Liver (tissue), 9 donors: ENCODE data around the gene SPI1. TPM values are rescaled to one million over a fixed set of nuclear protein-coding genes. Genes with fewer than 3 reads are reported as not detected.

Source experiments
- DNase-seq: peaks from one replicate; pipeline ENCODE4 v3.0.0-alpha.2; 2017; ENCODE audit warnings: low spot score
- H3K27ac ChIP-seq, 2 donors: one replicate each; pipeline ENCODE4 v1.7.0; 2013; ENCODE audit warnings: inconsistent platforms in 2 of 2, low read length in 2 of 2, control low read depth in 1 of 2, low read depth in 1 of 2, mild to moderate bottlenecking in 1 of 2
- H3K27me3 ChIP-seq, 4 donors: one replicate each; pipeline versions ENCODE4 v1.6.1 to v1.7.0; 2013; ENCODE audit warnings: low read length in 3 of 4, inconsistent platforms in 1 of 4, mild to moderate bottlenecking in 1 of 4, moderate library complexity in 1 of 4; ENCODE audit not compliant: control insufficient read depth in 4 of 4, insufficient read depth in 4 of 4
- H3K36me3 ChIP-seq, 4 donors: one replicate each; pipeline versions ENCODE4 v1.6.1 to v1.7.0; 2013; ENCODE audit warnings: low read length in 3 of 4, mild to moderate bottlenecking in 3 of 4, low read depth in 1 of 4, moderate library complexity in 1 of 4; ENCODE audit not compliant: control insufficient read depth in 4 of 4, insufficient read depth in 3 of 4
- H3K4me1 ChIP-seq, 4 donors: one replicate each; pipeline versions ENCODE4 v1.6.1 to v1.7.0; 2013; ENCODE audit warnings: low read length in 3 of 4, mild to moderate bottlenecking in 3 of 4, moderate library complexity in 1 of 4; ENCODE audit not compliant: control insufficient read depth in 4 of 4, insufficient read depth in 4 of 4
- H3K4me3 ChIP-seq, 3 donors: one replicate each; pipeline versions ENCODE4 v1.6.1 to v1.7.0; 2013; ENCODE audit warnings: low read length in 3 of 3, control low read depth in 1 of 3, low read depth in 1 of 3, mild to moderate bottlenecking in 1 of 3
- H3K9ac ChIP-seq, 2 donors: one replicate each; pipeline ENCODE4 v1.7.0; 2013; ENCODE audit warnings: low read length in 2 of 2, mild to moderate bottlenecking in 2 of 2, moderate library complexity in 2 of 2, control low read depth in 1 of 2, low read depth in 1 of 2
- H3K9me3 ChIP-seq, 4 donors: one replicate each; pipeline versions ENCODE4 v1.6.1 to v1.7.0; 2013; ENCODE audit warnings: low read length in 3 of 4; ENCODE audit not compliant: control insufficient read depth in 4 of 4
- ATF3 ChIP-seq: IDR thresholded peaks from 2 replicates; pipeline ENCODE4 v1.6.1; 2016; ENCODE audit warnings: antibody characterized with exemption
- CTCF ChIP-seq: fragments of 150-350 bp; IDR thresholded peaks from 2 replicates; pipeline ENCODE4 v1.5.1; 2017; ENCODE audit warnings: improper control_type of control experiment, low read depth, low read length; ENCODE audit not compliant: missing input control
- EGR1 ChIP-seq, 2 donors: IDR thresholded peaks; 2 replicates each; pipeline ENCODE4 v1.6.1; 2016 to 2018; ENCODE audit warnings: antibody characterized with exemption in 2 of 2, low read depth in 2 of 2
- FOXA1 ChIP-seq: IDR thresholded peaks from 2 replicates; pipeline ENCODE4 v1.6.1; 2016; ENCODE audit warnings: antibody characterized with exemption
- GABPA ChIP-seq, 2 donors: IDR thresholded peaks in 1 of 2; conservative IDR thresholded peaks in 1 of 2; 2 replicates each; pipeline ENCODE4 v1.6.1; 2016; ENCODE audit warnings: antibody characterized with exemption in 2 of 2, mild to moderate bottlenecking in 1 of 2, moderate library complexity in 1 of 2
- HNF4A ChIP-seq, 2 donors: conservative IDR thresholded peaks; 2 replicates each; pipeline ENCODE4 v1.6.1; 2016; ENCODE audit warnings: antibody characterized with exemption in 2 of 2, mild to moderate bottlenecking in 2 of 2
- HNF4G ChIP-seq: IDR thresholded peaks from 2 replicates; pipeline ENCODE4 v1.6.1; 2016; ENCODE audit warnings: antibody characterized with exemption
- JUND ChIP-seq, 2 donors: IDR thresholded peaks; 2 replicates each; pipeline ENCODE4 v1.6.1; 2016; ENCODE audit warnings: antibody characterized with exemption in 2 of 2
- MAX ChIP-seq: IDR thresholded peaks from 2 replicates; pipeline ENCODE4 v1.6.1; 2016; ENCODE audit warnings: antibody characterized with exemption
- NR2F2 ChIP-seq: IDR thresholded peaks from 2 replicates; pipeline ENCODE4 v1.6.1; 2016; ENCODE audit warnings: antibody characterized with exemption
- RAD21 ChIP-seq, 2 donors: IDR thresholded peaks; 2 replicates each; pipeline ENCODE4 v1.6.1; 2016; ENCODE audit warnings: antibody characterized with exemption in 2 of 2, mild to moderate bottlenecking in 2 of 2
- REST ChIP-seq: IDR thresholded peaks from 2 replicates; pipeline ENCODE4 v1.6.1; 2016; ENCODE audit warnings: antibody characterized with exemption, mild to moderate bottlenecking
- RXRA ChIP-seq, 2 donors: IDR thresholded peaks; 2 replicates each; pipeline ENCODE4 v1.6.1; 2017 to 2018; ENCODE audit warnings: antibody characterized with exemption in 2 of 2, mild to moderate bottlenecking in 1 of 2
- SP1 ChIP-seq: IDR thresholded peaks from 2 replicates; pipeline ENCODE4 v1.6.1; 2018; ENCODE audit warnings: antibody characterized with exemption, mild to moderate bottlenecking
- TAF1 ChIP-seq: conservative IDR thresholded peaks from 2 replicates; pipeline ENCODE4 v1.6.1; 2016; ENCODE audit warnings: antibody characterized with exemption, mild to moderate bottlenecking
- YY1 ChIP-seq: IDR thresholded peaks from 2 replicates; pipeline ENCODE4 v1.6.1; 2016; ENCODE audit warnings: antibody characterized with exemption, mild to moderate bottlenecking
- ZBTB33 ChIP-seq: IDR thresholded peaks from 2 replicates; pipeline ENCODE4 v1.6.1; 2016; ENCODE audit warnings: antibody characterized with exemption
- WGBS: extraction: QIAGEN DNeasy Blood & Tissue Kit; methylation state at CpG from one replicate; pipeline ENCODE4 v1.1.7; 2013; 5-methylcytosine and 5-hydroxymethylcytosine counted together
- polyA plus RNA-seq, 2 donors: library from polyadenylated mRNA; stranded (reverse) in 1 of 2; unstranded in 1 of 2; fragments of 200-250 nt in 1 of 2; fragments of >200 nt in 1 of 2; fragmentation: Nextera tagmentation in 1 of 2; extraction: Ambion mirVana in 1 of 2; gene quantifications; one replicate each; pipeline versions ENCODE4 v1.2.1 to v1.2.3, GENCODE V29; 2013 to 2015
- total RNA-seq, 2 donors: library from RNA; depleted of rRNA; stranded (reverse); fragments of >200 nt; gene quantifications; one replicate each; pipeline ENCODE4 v1.2.3, GENCODE V29; 2014
- donor health status: healthy.
- donor health status: healthy.
- donor health status: healthy.
- donor health status: healthy.
- donor health status: healthy.

SPI1 gene
- total and polyA plus RNA-seq, 4 donors = 2.3 to 14.4 (median 13.3) TPM

GRCh38 chr11:47366020-47366490 is 12.3 kb downstream of the SPI1 start:
- no peaks in the 10 kb centered on the region for H3K36me3 ChIP-seq
- H3K4me1 ChIP-seq = no peaks in the 10 kb centered on the region

More at GRCh38 chr11:47366020-47366490, 12.3 kb downstream of the SPI1 start:
- Histone ChIP-seq H3K27ac (no peak overlapping the region), H3K9ac (no peak overlapping the region), H3K4me3 (no peak overlapping the region), H3K9me3 (no peaks in the 10 kb centered on the region), H3K27me3 (no peaks in the 10 kb centered on the region)
- 77% methylated on average over 1 of the region's 1 CpG for WGBS
- no peak for TF ChIP-seq ATF3
- no peak for TF ChIP-seq NR2F2
- no peak for TF ChIP-seq FOXA1
- no peak for TF ChIP-seq YY1
- TF ChIP-seq HNF4A (conservative IDR thresholded peaks at IDR 0.05) = no peak
- no peak for TF ChIP-seq MAX
- no peak for TF ChIP-seq GABPA (IDR thresholded peaks at IDR 0.05 in 1 of 2, conservative IDR thresholded peaks at IDR 0.05 in 1 of 2)
- no peak for TF ChIP-seq REST
- TF ChIP-seq HNF4G = no peak
- no peak for TF ChIP-seq TAF1
- TF ChIP-seq RXRA (IDR thresholded peaks at IDR 0.05) = no peak
- TF ChIP-seq CTCF = no peak
- no peak for TF ChIP-seq ZBTB33
- TF ChIP-seq EGR1 (IDR thresholded peaks at IDR 0.05; ENCODE audit: low read depth in 2 of 2) = no peak
- TF ChIP-seq JUND (IDR thresholded peaks at IDR 0.05) = no peak
- TF ChIP-seq SP1 = no peak
- TF ChIP-seq RAD21 (IDR thresholded peaks at IDR 0.05) = no peak
- DNase-seq = no peak
